ENCODE data around the gene ATP6V1A. TPM values are rescaled to one million over a fixed set of nuclear protein-coding genes. Genes with fewer than 3 reads are reported as not detected.

The ATP6V1A gene
- total and polyA plus RNA-seq, 2 of the 13 experiments (the other 11 are each of a cell fraction or from before 2014, with no cell fraction given): 23.4 to 95.1 TPM

DNA sequence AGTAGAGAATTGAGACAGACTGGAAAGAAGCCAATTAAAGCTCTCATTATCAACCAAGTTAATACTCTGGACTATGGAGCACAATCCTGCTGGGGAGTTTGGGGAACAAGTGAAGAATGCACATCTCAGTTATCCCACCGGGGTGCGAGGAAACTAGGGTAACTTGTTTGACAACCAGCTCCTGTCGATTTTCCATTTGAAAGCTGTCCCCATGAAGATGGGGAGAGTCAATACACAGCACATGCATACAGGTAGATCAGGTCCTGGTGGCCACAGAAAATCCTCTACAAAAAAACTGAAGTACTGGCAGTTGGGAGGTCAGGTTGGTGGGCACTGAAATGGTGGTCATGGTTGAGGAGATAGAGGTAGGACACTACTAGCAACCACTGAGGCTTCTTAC lies 66.0 kb downstream of the ATP6V1A start (continued):
- TF ChIP-seq, protein P1, sequence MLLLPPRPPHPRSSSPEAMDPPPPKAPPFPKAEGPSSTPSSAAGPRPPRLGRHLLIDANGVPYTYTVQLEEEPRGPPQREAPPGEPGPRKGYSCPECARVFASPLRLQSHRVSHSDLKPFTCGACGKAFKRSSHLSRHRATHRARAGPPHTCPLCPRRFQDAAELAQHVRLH (CRISPR knock-in tag; IDR thresholded peaks at IDR 0.05; ENCODE audit: borderline replicate concordance, low read depth): no peak
- TF ChIP-seq, protein P2, sequence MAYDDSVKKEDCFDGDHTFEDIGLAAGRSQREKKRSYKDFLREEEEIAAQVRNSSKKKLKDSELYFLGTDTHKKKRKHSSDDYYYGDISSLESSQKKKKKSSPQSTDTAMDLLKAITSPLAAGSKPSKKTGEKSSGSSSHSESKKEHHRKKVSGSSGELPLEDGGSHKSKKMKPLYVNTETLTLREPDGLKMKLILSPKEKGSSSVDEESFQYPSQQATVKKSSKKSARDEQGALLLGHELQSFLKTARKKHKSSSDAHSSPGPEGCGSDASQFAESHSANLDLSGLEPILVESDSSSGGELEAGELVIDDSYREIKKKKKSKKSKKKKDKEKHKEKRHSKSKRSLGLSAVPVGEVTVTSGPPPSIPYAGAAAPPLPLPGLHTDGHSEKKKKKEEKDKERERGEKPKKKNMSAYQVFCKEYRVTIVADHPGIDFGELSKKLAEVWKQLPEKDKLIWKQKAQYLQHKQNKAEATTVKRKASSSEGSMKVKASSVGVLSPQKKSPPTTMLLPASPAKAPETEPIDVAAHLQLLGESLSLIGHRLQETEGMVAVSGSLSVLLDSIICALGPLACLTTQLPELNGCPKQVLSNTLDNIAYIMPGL (CRISPR knock-in tag; IDR thresholded peaks at IDR 0.05; ENCODE audit: borderline replicate concordance in 1 of 2, low read depth in 1 of 2): no peak
- TF ChIP-seq, protein P3, sequence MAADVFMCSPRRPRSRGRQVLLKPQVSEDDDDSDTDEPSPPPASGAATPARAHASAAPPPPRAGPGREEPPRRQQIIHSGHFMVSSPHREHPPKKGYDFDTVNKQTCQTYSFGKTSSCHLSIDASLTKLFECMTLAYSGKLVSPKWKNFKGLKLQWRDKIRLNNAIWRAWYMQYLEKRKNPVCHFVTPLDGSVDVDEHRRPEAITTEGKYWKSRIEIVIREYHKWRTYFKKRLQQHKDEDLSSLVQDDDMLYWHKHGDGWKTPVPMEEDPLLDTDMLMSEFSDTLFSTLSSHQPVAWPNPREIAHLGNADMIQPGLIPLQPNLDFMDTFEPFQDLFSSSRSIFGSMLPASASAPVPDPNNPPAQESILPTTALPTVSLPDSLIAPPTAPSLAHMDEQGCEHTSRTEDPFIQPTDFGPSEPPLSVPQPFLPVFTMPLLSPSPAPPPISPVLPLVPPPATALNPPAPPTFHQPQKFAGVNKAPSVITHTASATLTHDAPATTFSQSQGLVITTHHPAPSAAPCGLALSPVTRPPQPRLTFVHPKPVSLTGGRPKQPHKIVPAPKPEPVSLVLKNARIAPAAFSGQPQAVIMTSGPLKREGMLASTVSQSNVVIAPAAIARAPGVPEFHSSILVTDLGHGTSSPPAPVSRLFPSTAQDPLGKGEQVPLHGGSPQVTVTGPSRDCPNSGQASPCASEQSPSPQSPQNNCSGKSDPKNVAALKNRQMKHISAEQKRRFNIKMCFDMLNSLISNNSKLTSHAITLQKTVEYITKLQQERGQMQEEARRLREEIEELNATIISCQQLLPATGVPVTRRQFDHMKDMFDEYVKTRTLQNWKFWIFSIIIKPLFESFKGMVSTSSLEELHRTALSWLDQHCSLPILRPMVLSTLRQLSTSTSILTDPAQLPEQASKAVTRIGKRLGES (CRISPR knock-in tag; IDR thresholded peaks at IDR 0.05; ENCODE audit: borderline replicate concordance): no peak
- TF ChIP-seq NCOA1 (CRISPR knock-in tag; IDR thresholded peaks at IDR 0.05) (no peak), ZNF335 (CRISPR knock-in tag; IDR thresholded peaks at IDR 0.05) (no peak), RARG (CRISPR knock-in tag; IDR thresholded peaks at IDR 0.05; ENCODE audit: low read depth) (no peak), ZFP82 (CRISPR knock-in tag; IDR thresholded peaks at IDR 0.05; ENCODE audit: borderline replicate concordance) (no peak)

DNA sequence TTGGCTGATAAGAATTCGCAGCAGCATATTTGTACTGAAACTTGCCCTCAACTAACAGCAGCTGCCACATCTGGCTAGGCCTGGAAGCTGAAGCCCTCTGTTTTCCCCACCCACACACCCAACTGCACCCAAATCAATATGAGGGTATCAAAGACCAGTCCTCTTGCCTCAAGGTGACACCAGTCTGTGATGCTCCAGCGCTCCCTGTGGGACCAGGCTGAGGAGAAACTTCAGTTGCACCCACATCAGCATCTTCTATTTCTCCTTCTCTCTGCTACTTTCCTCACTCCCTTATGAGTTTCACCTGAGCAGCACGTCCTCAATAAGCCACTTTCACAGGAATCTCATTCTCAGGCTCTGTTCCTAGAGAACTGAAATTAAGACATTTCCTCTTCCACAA lies 73.0 kb downstream of the ATP6V1A start:
- CTCF ChIA-PET (ENCODE audit: low intra/inter-chr PET ratio, low total read pairs): no interaction called here
- 52% methylated on average over 2 of the region's 3 CpGs for WGBS (ENCODE audit: low lambda C conversion rate)
- in situ Hi-C loops (cut with HindIII; ENCODE audit: extremely low pct_ligation_motif_present, low pct_unique_long_range_greater_than_20kb): no loop called here
- TF ChIP-seq KLF12 (CRISPR knock-in tag; IDR thresholded peaks at IDR 0.05; ENCODE audit: borderline replicate concordance): no peak
- TF ChIP-seq ZNF720 (CRISPR knock-in tag; IDR thresholded peaks at IDR 0.05): no peak
- TF ChIP-seq YEATS4 (CRISPR knock-in tag; IDR thresholded peaks at IDR 0.05; ENCODE audit: borderline replicate concordance): no peak
- no peak for TF ChIP-seq ZNF614 (CRISPR knock-in tag; IDR thresholded peaks at IDR 0.05; ENCODE audit: borderline replicate concordance)
- no peak for TF ChIP-seq DNMT3B (CRISPR knock-in tag; conservative IDR thresholded peaks at IDR 0.05)

More for the DNA sequence above, 73.0 kb downstream of the ATP6V1A start:
- POLR2A ChIA-PET: no interaction called here
- no peak overlapping the region for H3K27ac ChIP-seq (ENCODE audit: extremely low read length, insufficient read depth, low read length)
- no peaks in the 10 kb centered on the region for H4K20me1 ChIP-seq (ENCODE audit: insufficient read depth, low read length)
- no peak for FAIRE-seq
- peak; percentile 54 for ATAC-seq
- H3K27me3 ChIP-seq (ENCODE audit: control insufficient read depth in 1 of 2, insufficient read depth in 2 of 2, low read length in 2 of 2): no peaks in the 10 kb centered on the region
- no peak overlapping the region for H3K4me2 ChIP-seq (ENCODE audit: low read depth, low read length)
- no peak overlapping the region for H3K9ac ChIP-seq (ENCODE audit: insufficient read depth, low read depth, low read length)
- H3K4me1 ChIP-seq (ENCODE audit: insufficient read depth, low read length): no peaks in the 10 kb centered on the region
- no peak overlapping the region for H2AFZ ChIP-seq (ENCODE audit: low read length)
- no TSS peak for BruUV-seq (replicated peaks)
- H3K79me2 ChIP-seq (ENCODE audit: insufficient read depth, low read length): no peaks in the 10 kb centered on the region
- H3K4me3 ChIP-seq (replicated peaks in 1 of 3; ENCODE audit: insufficient read depth in 1 of 3, low read depth in 2 of 3, low read length in 3 of 3): no peak overlapping the region
- no peak for DNase-seq (ENCODE audit: low spot score)
- H3K36me3 ChIP-seq (replicated peaks in 1 of 2; ENCODE audit: control insufficient read depth in 1 of 2, insufficient read depth in 2 of 2, low read length in 2 of 2): no peaks in the 10 kb centered on the region
- no peaks in the 10 kb centered on the region for H3K9me3 ChIP-seq (ENCODE audit: low read length)
- intact Hi-C loops (cut with micrococcal nuclease; ENCODE audit: unreplicated experiment): no loop called here
